Neuronal stem cell (in vitro differentiated cells): Measurements from ENCODE around the gene ANKRD13D.

Source experiments
- DNase-seq: peaks from one replicate; pipeline ENCODE4 v3.0.0-alpha.2; 2013; ENCODE audit warnings: low spot score
- H2AFZ ChIP-seq: one replicate; pipeline ENCODE4 v1.6.1; 2013; ENCODE audit warnings: mild to moderate bottlenecking, low read length, inconsistent platforms
- H2AK5ac ChIP-seq: 2 replicates; pipeline ENCODE4 v1.6.1; 2013; ENCODE audit warnings: low read depth, mild to moderate bottlenecking, inconsistent platforms, low read length, moderate library complexity, mixed read lengths
- H2BK120ac ChIP-seq: 2 replicates; pipeline ENCODE4 v1.6.1; 2013; ENCODE audit warnings: low read depth, mild to moderate bottlenecking, inconsistent platforms, low read length, moderate library complexity, mixed read lengths
- H2BK12ac ChIP-seq: one replicate; pipeline ENCODE4 v1.6.1; 2013; ENCODE audit warnings: low read length, inconsistent platforms
- H2BK15ac ChIP-seq: 2 replicates; pipeline ENCODE4 v1.6.1; 2013; ENCODE audit warnings: mild to moderate bottlenecking, low read length, inconsistent platforms, mixed read lengths
- H2BK5ac ChIP-seq: one replicate; pipeline ENCODE4 v1.6.1; 2013; ENCODE audit warnings: inconsistent platforms, mild to moderate bottlenecking, low read length, moderate library complexity
- H3K14ac ChIP-seq: one replicate; pipeline ENCODE4 v1.6.1; 2013; ENCODE audit warnings: low read length, inconsistent platforms
- H3K18ac ChIP-seq: 2 replicates; pipeline ENCODE4 v1.6.1; 2013; ENCODE audit warnings: low read length, inconsistent platforms
- H3K23ac ChIP-seq: 2 replicates; pipeline ENCODE4 v1.6.1; 2013; ENCODE audit warnings: low read depth, mild to moderate bottlenecking, mixed read lengths, low read length, inconsistent platforms; ENCODE audit not compliant: poor library complexity
- H3K27ac ChIP-seq: replicated peaks from 3 replicates; pipeline ENCODE4 v1.5.1; 2013; ENCODE audit warnings: low read length, inconsistent platforms
- H3K27me3 ChIP-seq, 3 experiments: 2 replicates each; pipeline ENCODE4 v1.6.1; 2013; ENCODE audit warnings: low read length in 3 of 3, mild to moderate bottlenecking in 2 of 3, inconsistent platforms in 1 of 3, low read depth in 1 of 3, mixed read lengths in 1 of 3, moderate library complexity in 1 of 3; ENCODE audit not compliant: control insufficient read depth in 3 of 3, insufficient read depth in 3 of 3
- H3K36me3 ChIP-seq, 2 donors: replicated peaks in 1 of 2; 2 replicates each; pipeline ENCODE4 v1.6.1; 2013; ENCODE audit warnings: low read length in 2 of 2; ENCODE audit not compliant: control insufficient read depth in 2 of 2, insufficient read depth in 2 of 2
- H3K4ac ChIP-seq: 2 replicates; pipeline ENCODE4 v1.6.1; 2013; ENCODE audit warnings: inconsistent platforms, mild to moderate bottlenecking, low read length, moderate library complexity
- H3K4me1 ChIP-seq, 2 donors: 1 replicate in 1 of 2; 2 replicates in 1 of 2; pipeline ENCODE4 v1.6.1; 2013; ENCODE audit warnings: low read length in 2 of 2, low read depth in 1 of 2; ENCODE audit not compliant: control insufficient read depth in 2 of 2, insufficient read depth in 1 of 2
- H3K4me2 ChIP-seq: one replicate; pipeline ENCODE4 v1.6.1; 2013; ENCODE audit warnings: mild to moderate bottlenecking, low read length, inconsistent platforms; ENCODE audit not compliant: insufficient read depth, poor library complexity, severe bottlenecking
- H3K4me3 ChIP-seq, 2 donors: 2 replicates each; pipeline ENCODE4 v1.5.1; 2013; ENCODE audit warnings: low read length in 2 of 2, mild to moderate bottlenecking in 2 of 2, inconsistent platforms in 1 of 2, moderate library complexity in 1 of 2
- H3K79me1 ChIP-seq: one replicate; pipeline ENCODE4 v1.6.1; 2013; ENCODE audit warnings: low read depth, mild to moderate bottlenecking, inconsistent platforms, low read length, moderate library complexity
- H3K9ac ChIP-seq: one replicate; pipeline ENCODE4 v1.6.1; 2013; ENCODE audit warnings: mild to moderate bottlenecking, low read depth, low read length, inconsistent platforms; ENCODE audit not compliant: poor library complexity
- H3K9me3 ChIP-seq, 2 donors: replicated peaks in 1 of 2; 2 replicates each; pipeline versions ENCODE3 to v1.6.1; 2013; ENCODE audit warnings: low read length in 2 of 2, mild to moderate bottlenecking in 2 of 2, inconsistent platforms in 1 of 2, low read depth in 1 of 2, mixed read lengths in 1 of 2, moderate library complexity in 1 of 2; ENCODE audit not compliant: control insufficient read depth in 2 of 2, insufficient read depth in 1 of 2
- H4K8ac ChIP-seq: one replicate; pipeline ENCODE4 v1.6.1; 2013; ENCODE audit warnings: low read depth, mild to moderate bottlenecking, inconsistent platforms, low read length, moderate library complexity
- H4K91ac ChIP-seq: one replicate; pipeline ENCODE4 v1.6.1; 2013; ENCODE audit warnings: low read length, low read depth, mild to moderate bottlenecking, inconsistent platforms; ENCODE audit not compliant: poor library complexity
- WGBS, 2 donors: extraction: QIAGEN DNeasy Blood & Tissue Kit; methylation state at CpG; one replicate each; pipeline ENCODE4 v1.1.7; 2013; ENCODE audit warnings: missing lambda C conversion rate in 2 of 2, mixed read lengths in 1 of 2; ENCODE audit not compliant: insufficient read length in 2 of 2, insufficient replicate concordance in 1 of 2; ENCODE audit errors: extremely low coverage in 2 of 2; 5-methylcytosine and 5-hydroxymethylcytosine counted together

The ANKRD13D gene

DNA sequence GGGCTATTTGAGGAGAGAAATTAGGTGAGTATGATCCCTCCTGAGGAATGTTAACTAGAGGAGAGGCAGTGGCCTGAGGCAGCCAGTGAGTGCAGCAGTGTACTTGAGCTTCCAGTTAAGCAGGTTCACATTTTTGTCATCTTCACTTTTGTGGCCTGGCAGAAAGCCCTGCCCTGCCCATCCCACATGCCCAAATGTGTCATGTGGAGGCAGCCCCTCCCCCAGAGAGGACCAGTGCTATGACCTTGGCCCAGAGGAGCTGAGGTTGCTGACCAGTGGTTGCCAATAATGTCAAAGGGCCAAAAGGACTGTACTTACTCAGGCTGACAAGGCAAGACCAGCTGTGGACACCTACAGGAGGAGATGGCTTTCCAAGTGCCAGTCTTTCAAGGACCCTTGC, 40.5 kb upstream of the ANKRD13D start:
- H2AFZ ChIP-seq, result no peak overlapping the region
- H3K4ac ChIP-seq, result no peak overlapping the region
- no peaks in the 10 kb centered on the region for H3K27me3 ChIP-seq

DNA sequence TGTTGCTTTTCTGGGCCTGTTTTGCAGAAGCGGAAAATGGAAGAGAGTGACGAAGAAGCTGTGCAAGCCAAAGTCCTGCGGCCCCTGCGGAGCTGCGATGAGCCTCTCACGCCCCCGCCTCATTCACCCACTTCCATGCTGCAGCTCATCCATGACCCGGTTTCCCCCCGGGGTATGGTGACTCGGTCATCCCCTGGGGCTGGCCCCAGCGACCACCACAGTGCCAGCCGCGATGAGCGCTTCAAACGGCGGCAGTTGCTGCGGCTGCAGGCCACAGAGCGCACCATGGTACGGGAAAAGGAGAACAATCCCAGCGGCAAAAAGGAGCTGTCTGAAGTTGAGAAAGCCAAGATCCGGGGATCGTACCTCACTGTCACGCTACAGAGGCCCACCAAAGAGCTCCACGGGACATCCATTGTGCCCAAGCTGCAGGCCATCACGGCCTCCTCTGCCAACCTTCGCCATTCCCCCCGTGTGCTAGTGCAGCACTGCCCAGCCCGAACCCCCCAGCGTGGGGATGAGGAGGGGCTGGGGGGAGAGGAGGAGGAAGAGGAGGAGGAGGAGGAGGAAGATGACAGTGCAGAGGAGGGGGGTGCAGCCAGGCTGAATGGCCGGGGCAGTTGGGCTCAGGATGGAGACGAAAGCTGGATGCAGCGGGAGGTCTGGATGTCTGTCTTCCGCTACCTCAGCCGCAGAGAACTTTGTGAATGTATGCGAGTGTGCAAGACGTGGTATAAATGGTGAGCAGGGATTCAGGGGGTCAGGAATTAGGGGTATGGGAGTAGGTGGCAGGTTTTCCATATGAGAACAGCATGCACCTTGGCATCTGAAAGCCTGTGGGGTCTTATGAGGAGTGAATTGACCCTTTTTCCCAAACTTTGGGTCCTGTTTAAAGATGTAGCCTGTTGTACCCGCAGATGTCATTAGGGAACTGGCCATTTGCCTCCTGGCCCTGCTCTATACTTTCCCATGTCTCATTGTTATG, 38.8 kb upstream of the ANKRD13D start:
- Histone ChIP-seq H2BK120ac (no peak overlapping the region), H3K27me3 (no peaks in the 10 kb centered on the region), H3K79me1 (peaks cover 3% of the 10 kb centered on the region), H3K4me1 (no peaks in the 10 kb centered on the region), H3K4ac (no peak overlapping the region), H2AK5ac (no peak overlapping the region), H3K4me2 (no peak overlapping the region), H3K9me3 (no peaks in the 10 kb centered on the region), H3K18ac (no peak overlapping the region), H2AFZ (no peak overlapping the region), H4K8ac (no peak overlapping the region), H2BK15ac (no peak overlapping the region), H3K23ac (no peak overlapping the region), H3K9ac (no peak overlapping the region), H3K27ac (no peak overlapping the region), H3K14ac (no peak overlapping the region), H3K4me3 (no peak overlapping the region), H2BK12ac (no peak overlapping the region), H4K91ac (no peak overlapping the region), H3K36me3 (peaks cover 80 to 100% of the 10 kb centered on the region in 2 donors), H2BK5ac (peak overlapping the region; percentile 7)
- no peak for DNase-seq
- WGBS, 2 donors, result no CpG with 5 or more reads among the region's 37 CpGs

More for the DNA sequence above, 40.5 kb upstream of the ANKRD13D start:
- H3K9ac ChIP-seq, result no peak overlapping the region
- H4K91ac ChIP-seq, result no peak overlapping the region
- no peak overlapping the region for H4K8ac ChIP-seq
- H3K79me1 ChIP-seq, result peaks cover 3% of the 10 kb centered on the region
- H2AK5ac ChIP-seq, result no peak overlapping the region
- H3K36me3 ChIP-seq, result peaks cover 74 to 100% of the 10 kb centered on the region in 2 donors
- no peak overlapping the region for H3K4me2 ChIP-seq
- no peak overlapping the region for H2BK120ac ChIP-seq
- no peak for DNase-seq
- H3K23ac ChIP-seq, result no peak overlapping the region
- no peak overlapping the region for H2BK15ac ChIP-seq
- H3K4me1 ChIP-seq, result no peaks in the 10 kb centered on the region
- no peak overlapping the region for H3K27ac ChIP-seq
- H2BK5ac ChIP-seq, result no peak overlapping the region
- H3K18ac ChIP-seq, result no peak overlapping the region
- no peak overlapping the region for H2BK12ac ChIP-seq
- H3K9me3 ChIP-seq, result no peaks in the 10 kb centered on the region
- no peak overlapping the region for H3K14ac ChIP-seq
- no peak overlapping the region for H3K4me3 ChIP-seq

DNA sequence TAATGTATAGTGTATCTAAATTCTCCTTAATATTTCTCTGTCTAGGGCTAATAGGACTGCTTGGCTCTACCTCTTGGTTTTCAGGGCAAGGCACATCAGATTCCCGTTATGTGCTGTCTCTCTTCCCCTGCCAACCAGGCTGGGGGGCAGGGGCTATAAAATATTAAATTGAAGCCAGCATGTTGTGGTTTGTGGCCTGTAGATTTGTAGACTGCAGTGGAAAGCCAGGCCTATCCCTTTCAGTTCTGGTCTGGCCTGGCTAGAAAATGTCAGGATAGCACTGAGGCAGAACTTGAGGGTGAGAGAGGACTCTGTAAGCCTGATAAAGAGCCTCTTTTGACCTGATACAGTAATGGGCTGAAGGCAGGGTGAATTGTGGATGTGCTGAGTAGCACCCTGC, 37.3 kb upstream of the ANKRD13D start:
- H3K4me1 ChIP-seq, result no peaks in the 10 kb centered on the region
- WGBS, 2 donors, result no CpG with 5 or more reads among the region's 1 CpG
- H3K9me3 ChIP-seq, result no peaks in the 10 kb centered on the region
- H2AFZ ChIP-seq, result no peak overlapping the region
- H2AK5ac ChIP-seq, result no peak overlapping the region
- no peak overlapping the region for H3K14ac ChIP-seq
- no peak overlapping the region for H4K91ac ChIP-seq
- no peaks in the 10 kb centered on the region for H3K27me3 ChIP-seq
- no peak overlapping the region for H3K4ac ChIP-seq
- no peak overlapping the region for H3K4me2 ChIP-seq
- H3K79me1 ChIP-seq, result peaks cover 3% of the 10 kb centered on the region
- no peak overlapping the region for H3K9ac ChIP-seq
- H3K23ac ChIP-seq, result no peak overlapping the region
- H2BK5ac ChIP-seq, result no peak overlapping the region
- no peak overlapping the region for H3K27ac ChIP-seq
- DNase-seq, result no peak
- no peak overlapping the region for H3K18ac ChIP-seq
- H2BK15ac ChIP-seq, result no peak overlapping the region
- no peak overlapping the region for H2BK12ac ChIP-seq
- no peak overlapping the region for H2BK120ac ChIP-seq
- H4K8ac ChIP-seq, result no peak overlapping the region
- H3K36me3 ChIP-seq, result peaks cover 80 to 100% of the 10 kb centered on the region in 2 donors
- no peak overlapping the region for H3K4me3 ChIP-seq

DNA sequence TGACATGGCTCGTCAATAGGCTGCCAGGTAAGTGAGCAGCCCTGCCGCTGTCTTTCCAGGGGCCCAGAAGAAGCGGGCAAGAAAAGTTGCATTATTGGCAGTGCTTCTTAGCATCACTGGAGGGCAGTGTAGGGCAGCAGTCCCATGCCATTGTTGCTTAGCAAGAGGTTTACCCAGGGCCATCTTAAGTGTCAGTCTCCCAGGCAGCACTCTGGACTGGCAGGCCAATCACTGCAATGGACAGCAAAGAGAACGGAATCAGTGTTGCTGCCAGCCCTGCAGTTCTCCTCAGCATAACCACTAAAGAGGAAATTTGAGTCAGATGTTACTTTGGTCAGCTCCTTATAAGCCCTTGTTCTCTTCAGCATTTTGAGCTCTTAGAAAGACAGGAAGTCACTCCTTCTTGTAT, 36.3 kb upstream of the ANKRD13D start:
- no peak overlapping the region for H3K4ac ChIP-seq
- no peak overlapping the region for H2BK12ac ChIP-seq
- H3K9ac ChIP-seq, result no peak overlapping the region
- H3K4me3 ChIP-seq, result no peak overlapping the region
- WGBS, 2 donors, result no CpG with 5 or more reads among the region's 4 CpGs
- H3K36me3 ChIP-seq, result peaks cover 78 to 95% of the 10 kb centered on the region in 2 donors
- no peak overlapping the region for H2BK5ac ChIP-seq
- no peak overlapping the region for H2BK120ac ChIP-seq
- no peaks in the 10 kb centered on the region for H3K4me1 ChIP-seq
- H3K27ac ChIP-seq, result no peak overlapping the region
- no peak overlapping the region for H4K91ac ChIP-seq
- DNase-seq, result no peak
- H4K8ac ChIP-seq, result no peak overlapping the region
- peaks cover 3% of the 10 kb centered on the region for H3K79me1 ChIP-seq
- H3K4me2 ChIP-seq, result no peak overlapping the region
- no peak overlapping the region for H3K23ac ChIP-seq
- H3K18ac ChIP-seq, result no peak overlapping the region
- H3K27me3 ChIP-seq, result peaks cover 0 to 2% (median 0%) of the 10 kb centered on the region in 3 experiments
- H2AK5ac ChIP-seq, result no peak overlapping the region
- no peak overlapping the region for H2AFZ ChIP-seq
- no peak overlapping the region for H2BK15ac ChIP-seq
- no peaks in the 10 kb centered on the region for H3K9me3 ChIP-seq
- no peak overlapping the region for H3K14ac ChIP-seq
